H1 (cell line): Measurements from ENCODE around the gene MAP4. TPM values are rescaled to one million over a fixed set of nuclear protein-coding genes. Genes with fewer than 3 reads are reported as not detected.

Experiments used
- CEBPB ChIP-seq: IDR thresholded peaks from 2 replicates; pipeline ENCODE4 v1.6.1; 2012; ENCODE audit warnings: low read depth, low read length
- CHD1 ChIP-seq: IDR thresholded peaks from 2 replicates; pipeline ENCODE4 v1.6.1; 2012; ENCODE audit warnings: low read depth, low read length, improper control_type of control experiment
- CHD7 ChIP-seq: fragments of 300-600 bp; sonication (generic); IDR thresholded peaks from 2 replicates; pipeline ENCODE4 v1.7.1; 2012; ENCODE audit warnings: low read length, moderate library complexity, mild to moderate bottlenecking, inconsistent platforms; ENCODE audit not compliant: insufficient replicate concordance
- EZH2 ChIP-seq: fragments of 200-600 bp; sonication (generic); IDR thresholded peaks from 2 replicates; pipeline ENCODE4 v1.7.1; 2012; ENCODE audit warnings: low read depth, mild to moderate bottlenecking, moderate library complexity, low read length, inconsistent platforms; ENCODE audit not compliant: severe bottlenecking
- GABPA ChIP-seq: IDR thresholded peaks from 2 replicates; pipeline ENCODE4 v1.6.1; 2011; ENCODE audit warnings: mild to moderate bottlenecking, low read length, moderate library complexity, borderline replicate concordance; ENCODE audit not compliant: insufficient read depth
- KDM5A ChIP-seq: fragments of 200-600 bp; IDR thresholded peaks from 2 replicates; pipeline ENCODE4 v1.7.1; 2012; ENCODE audit warnings: mild to moderate bottlenecking, low read length, inconsistent platforms, mixed read lengths
- RNF2 ChIP-seq: fragments of 200-900, 300-1000 bp; sonication (generic); IDR thresholded peaks from 2 replicates; pipeline ENCODE4 v1.7.1; 2016; ENCODE audit warnings: borderline replicate concordance, low read depth, mild to moderate bottlenecking, antibody characterized with exemption, low read length; ENCODE audit not compliant: poor library complexity, severe bottlenecking; ENCODE audit errors: missing control alignments
- RXRA ChIP-seq: IDR thresholded peaks from 2 replicates; pipeline ENCODE4 v1.6.1; 2011; ENCODE audit warnings: low read depth, mild to moderate bottlenecking, low read length, moderate library complexity; ENCODE audit not compliant: insufficient read depth
- SRF ChIP-seq: IDR thresholded peaks from 2 replicates; pipeline ENCODE4 v1.6.1; 2011; ENCODE audit warnings: mild to moderate bottlenecking, low read depth, low read length, moderate library complexity
- TAF1 ChIP-seq: IDR thresholded peaks from 2 replicates; pipeline ENCODE4 v1.6.1; 2011; ENCODE audit warnings: mild to moderate bottlenecking, low read depth, low read length
- TEAD4 ChIP-seq: IDR thresholded peaks from 2 replicates; pipeline ENCODE4 v1.6.1; 2012; ENCODE audit warnings: low read depth, low read length, inconsistent platforms, mixed read lengths
- YY1 ChIP-seq: IDR thresholded peaks from 2 replicates; pipeline ENCODE4 v1.6.1; 2011; ENCODE audit warnings: low read depth, mild to moderate bottlenecking, low read length
- polyA plus RNA-seq, 7 experiments: library from polyadenylated mRNA; depleted of rRNA in 3 of 7; stranded (reverse) in 5 of 7; unstranded in 2 of 7; fragments of >200 nt in 5 of 7; fragments of 200-250 nt in 2 of 7; gene quantifications; 1 replicate in 5 of 7; 2 replicates in 1 of 7; 4 replicates in 1 of 7; pipeline versions ENCODE4 v1.2.1 to v1.2.3, GENCODE V29; 2011 to 2013; ENCODE audit warnings: missing spikeins in 2 of 7, mixed read lengths in 2 of 7
- total RNA-seq: library from RNA; stranded (reverse); fragmentation: NEBNext Ultra II Directional; extraction: Animal tissue kit (Norgen Biotek cat#: 25700); gene quantifications from 2 replicates; pipeline ENCODE4 v1.2.1, GENCODE V29; 2021

Gene MAP4
- total and polyA plus RNA-seq, 2 of the 8 experiments (the other 6 are each of a cell fraction or from before 2014, with no cell fraction given): 67.0 to 179 TPM

GRCh38 chr3:48004694-48005093 is 11.5 kb downstream of the MAP4 start (continued):
- no peak for TF ChIP-seq CHD7
- no peak for TF ChIP-seq KDM5A
- no peak for TF ChIP-seq CEBPB
- no peak for TF ChIP-seq YY1
- no peak for TF ChIP-seq RNF2
- no peak for TF ChIP-seq GABPA
- no peak for TF ChIP-seq EZH2
- no peak for TF ChIP-seq SRF
- TF ChIP-seq TEAD4: no peak
- no peak for TF ChIP-seq TAF1
- no peak for TF ChIP-seq RXRA
- TF ChIP-seq CHD1: no peak
